H1 (cell line): Measurements from ENCODE around the gene NFATC1. TPM values are rescaled to one million over a fixed set of nuclear protein-coding genes. Genes with fewer than 3 reads are reported as not detected.

Experiments used
- CTCF ChIA-PET: fragments of 300-600 bp; sonication (Branson Sonifier 250); formaldehyde crosslinking; loops from one replicate; lab custom pipeline; 2021; ENCODE audit not compliant: partially characterized antibody; lab: Charles Lee
- POLR2A ChIA-PET: fragments of 300-600 bp; sonication (Branson Sonifier 250); formaldehyde crosslinking; loops from one replicate; lab custom pipeline; 2021; ENCODE audit warnings: inconsistent platforms; ENCODE audit not compliant: partially characterized antibody; lab: Charles Lee
- DNase-seq, 2 experiments: peaks; one replicate each; pipeline versions ENCODE4 v3.0.0 to v3.0.0-alpha.2; 2010 to 2022; ENCODE audit warnings: low spot score in 2 of 2, low read depth in 1 of 2, mixed read lengths in 1 of 2
- FAIRE-seq: peaks from 2 replicates; lab custom pipeline; 2011; peaks lifted over from hg19 to GRCh38; lab: Jason Lieb, UNC
- H2AFZ ChIP-seq: 2 replicates; pipeline ENCODE4 v1.8.1; 2012; ENCODE audit warnings: low read length, inconsistent platforms
- H2AK5ac ChIP-seq: 2 replicates; pipeline ENCODE4 v1.6.1; 2013; ENCODE audit warnings: low read depth, low read length
- H2BK120ac ChIP-seq: replicated peaks from 2 replicates; pipeline ENCODE3; 2013; ENCODE audit warnings: low read depth, low read length, inconsistent platforms
- H2BK12ac ChIP-seq: 2 replicates; pipeline ENCODE4 v1.6.1; 2013; ENCODE audit warnings: low read depth, low read length
- H2BK15ac ChIP-seq: 2 replicates; pipeline ENCODE4 v1.6.1; 2013; ENCODE audit warnings: low read length
- H2BK20ac ChIP-seq: 2 replicates; pipeline ENCODE4 v1.6.1; 2013; ENCODE audit warnings: low read length
- H2BK5ac ChIP-seq: 2 replicates; pipeline ENCODE4 v1.6.1; 2013; ENCODE audit warnings: low read depth, low read length
- H3K14ac ChIP-seq: 2 replicates; pipeline ENCODE4 v1.6.1; 2013; ENCODE audit warnings: inconsistent platforms; ENCODE audit not compliant: insufficient read length
- H3K18ac ChIP-seq: 2 replicates; pipeline ENCODE4 v1.6.1; 2013; ENCODE audit warnings: low read length; ENCODE audit errors: extremely low read depth
- H3K23ac ChIP-seq: 2 replicates; pipeline ENCODE4 v1.6.1; 2013; ENCODE audit warnings: inconsistent platforms; ENCODE audit not compliant: insufficient read length
- H3K23me2 ChIP-seq: 2 replicates; pipeline ENCODE4 v1.6.1; 2013; ENCODE audit warnings: low read depth, low read length
- H3K27ac ChIP-seq: 2 replicates; pipeline ENCODE4 v1.6.1; 2011; ENCODE audit warnings: low read depth, low read length, inconsistent platforms
- H3K27me3 ChIP-seq, 4 experiments: replicated peaks in 1 of 4; 1 replicate in 1 of 4; 2 replicates in 3 of 4; pipeline versions ENCODE4 v1.6.1 to v1.8.1; 2011 to 2013; ENCODE audit warnings: low read length in 3 of 4, mild to moderate bottlenecking in 3 of 4, inconsistent platforms in 2 of 4, mixed read lengths in 2 of 4, moderate library complexity in 1 of 4; ENCODE audit not compliant: control insufficient read depth in 3 of 4, insufficient read depth in 3 of 4; ENCODE audit errors: extremely low read depth in 1 of 4
- H3K36me3 ChIP-seq, 4 experiments: 2 replicates each; pipeline versions ENCODE4 v1.6.1 to v1.8.1; 2011 to 2013; ENCODE audit warnings: mild to moderate bottlenecking in 4 of 4, low read length in 3 of 4, moderate library complexity in 2 of 4, control low read depth in 1 of 4, inconsistent platforms in 1 of 4; ENCODE audit not compliant: insufficient read depth in 4 of 4, control insufficient read depth in 2 of 4
- H3K4ac ChIP-seq: replicated peaks from 2 replicates; pipeline ENCODE3; 2013; ENCODE audit warnings: low read length, low read depth, mixed read lengths, inconsistent platforms; ENCODE audit not compliant: insufficient read length
- H3K4me1 ChIP-seq, 4 experiments: replicated peaks in 1 of 4; 1 replicate in 1 of 4; 2 replicates in 3 of 4; pipeline versions ENCODE4 v1.6.1 to v1.8.1; 2011 to 2013; ENCODE audit warnings: low read length in 3 of 4, inconsistent platforms in 2 of 4, mixed read lengths in 1 of 4; ENCODE audit not compliant: insufficient read depth in 4 of 4, control insufficient read depth in 3 of 4
- H3K4me2 ChIP-seq, 2 experiments: 2 replicates each; pipeline versions ENCODE4 v1.6.1 to v1.8.1; 2011 to 2013; ENCODE audit warnings: low read depth in 2 of 2, low read length in 2 of 2, control low read depth in 1 of 2, inconsistent platforms in 1 of 2, mild to moderate bottlenecking in 1 of 2; ENCODE audit not compliant: insufficient read depth in 1 of 2
- H3K4me3 ChIP-seq, 4 experiments: fragments of 200-600, 300-600 bp in 1 of 4; sonication (generic), shearing (Covaris generic), sonication (Bioruptor Twin) in 1 of 4; 2 replicates each; pipeline versions ENCODE4 v1.5.1 to v1.8.1; 2011 to 2016; ENCODE audit warnings: low read length in 4 of 4, low read depth in 3 of 4, control low read depth in 2 of 4, inconsistent platforms in 2 of 4, mild to moderate bottlenecking in 2 of 4, mixed read lengths in 1 of 4, moderate library complexity in 1 of 4; ENCODE audit not compliant: insufficient read depth in 2 of 4; ENCODE audit errors: extremely low read depth in 1 of 4
- H3K56ac ChIP-seq: replicated peaks from 2 replicates; pipeline ENCODE3; 2013; ENCODE audit warnings: low read depth, mild to moderate bottlenecking, mixed read lengths, low read length, inconsistent platforms; ENCODE audit not compliant: insufficient read length
- H3K79me1 ChIP-seq: 2 replicates; pipeline ENCODE4 v1.6.1; 2013; ENCODE audit warnings: low read depth, low read length, control low read depth
- H3K79me2 ChIP-seq, 2 experiments: 2 replicates each; pipeline versions ENCODE4 v1.6.1 to v1.8.1; 2012 to 2013; ENCODE audit warnings: low read length in 2 of 2, mild to moderate bottlenecking in 2 of 2, inconsistent platforms in 1 of 2; ENCODE audit not compliant: insufficient read depth in 2 of 2, control insufficient read depth in 1 of 2
- H3K9ac ChIP-seq, 4 experiments: replicated peaks in 1 of 4; 1 replicate in 1 of 4; 2 replicates in 3 of 4; pipeline versions ENCODE4 v1.6.1 to v1.8.1; 2011 to 2013; ENCODE audit warnings: low read depth in 3 of 4, low read length in 3 of 4, control low read depth in 2 of 4, mild to moderate bottlenecking in 2 of 4, moderate library complexity in 2 of 4, inconsistent platforms in 1 of 4; ENCODE audit errors: extremely low read depth in 1 of 4
- H3K9me3 ChIP-seq, 2 experiments: 2 replicates each; pipeline versions ENCODE4 v1.6.1 to v1.8.1; 2012 to 2013; ENCODE audit warnings: mild to moderate bottlenecking in 2 of 2, moderate library complexity in 2 of 2, control low read depth in 1 of 2, inconsistent platforms in 1 of 2, low read depth in 1 of 2, low read length in 1 of 2, mixed read lengths in 1 of 2; ENCODE audit not compliant: insufficient read depth in 2 of 2
- H4K20me1 ChIP-seq, 2 experiments: replicated peaks in 1 of 2; 2 replicates each; pipeline versions ENCODE3 to v1.8.1; 2011 to 2013; ENCODE audit warnings: inconsistent platforms in 2 of 2, low read length in 2 of 2, mild to moderate bottlenecking in 1 of 2; ENCODE audit not compliant: insufficient read depth in 2 of 2, control insufficient read depth in 1 of 2
- H4K5ac ChIP-seq: 2 replicates; pipeline ENCODE4 v1.6.1; 2013; ENCODE audit warnings: low read length, low read depth, mixed read lengths, inconsistent platforms; ENCODE audit not compliant: insufficient read length
- H4K8ac ChIP-seq: 2 replicates; pipeline ENCODE4 v1.8.0; 2013; ENCODE audit warnings: mild to moderate bottlenecking, moderate library complexity, low read length, inconsistent platforms; ENCODE audit not compliant: insufficient read depth; ENCODE audit errors: extremely low read depth
- H4K91ac ChIP-seq: replicated peaks from 2 replicates; pipeline ENCODE3; 2013; ENCODE audit warnings: low read length, mixed read lengths, inconsistent platforms; ENCODE audit not compliant: insufficient read length
- ASH2L ChIP-seq: fragments of 200-600, 300-600 bp; sonication (generic); IDR thresholded peaks from one replicate; pipeline ENCODE4 v1.7.1; 2017; ENCODE audit warnings: low read length
- BCL11A ChIP-seq, 2 experiments: IDR thresholded peaks; one replicate each; pipeline ENCODE4 v1.6.1; 2011; ENCODE audit warnings: low read depth in 2 of 2, low read length in 2 of 2, mild to moderate bottlenecking in 2 of 2
- EGR1 ChIP-seq: IDR thresholded peaks from 2 replicates; pipeline ENCODE4 v1.6.1; 2011; ENCODE audit warnings: low read depth, low read length, borderline replicate concordance
- KDM1A ChIP-seq: fragments of 200-600, 300-600 bp; sonication (generic); IDR thresholded peaks from 2 replicates; pipeline ENCODE4 v1.7.1; 2016; ENCODE audit warnings: mild to moderate bottlenecking, low read length, borderline replicate concordance
- MAFK ChIP-seq: IDR thresholded peaks from 2 replicates; pipeline ENCODE4 v1.6.1; 2012; ENCODE audit warnings: low read depth, mild to moderate bottlenecking, improper control_type of control experiment, low read length
- TBP ChIP-seq: IDR thresholded peaks from 2 replicates; pipeline ENCODE4 v1.6.1; 2011; ENCODE audit warnings: low read depth, low read length, improper control_type of control experiment
- TCF12 ChIP-seq: IDR thresholded peaks from 2 replicates; pipeline ENCODE4 v1.6.1; 2011; ENCODE audit warnings: low read depth, mild to moderate bottlenecking, low read length
- TEAD4 ChIP-seq: IDR thresholded peaks from 2 replicates; pipeline ENCODE4 v1.6.1; 2012; ENCODE audit warnings: low read depth, low read length, inconsistent platforms, mixed read lengths
- YY1 ChIP-seq: IDR thresholded peaks from 2 replicates; pipeline ENCODE4 v1.6.1; 2011; ENCODE audit warnings: low read depth, mild to moderate bottlenecking, low read length
- ZNF274 ChIP-seq: IDR thresholded peaks from 2 replicates; pipeline ENCODE4 v1.7.0; 2012; ENCODE audit warnings: low read length, borderline replicate concordance; ENCODE audit errors: extremely low read depth
- WGBS, 2 experiments: shearing (Covaris generic) in 1 of 2; methylation state at CpG; one replicate each; pipeline versions ENCODE4 v1.1.6 to v1.1.7; 2013 to 2015; ENCODE audit warnings: low lambda C conversion rate in 2 of 2, mixed read lengths in 2 of 2, inconsistent platforms in 1 of 2, low coverage in 1 of 2, missing lambda C conversion rate in 1 of 2; ENCODE audit not compliant: insufficient replicate concordance in 2 of 2, insufficient coverage in 1 of 2, insufficient read length in 1 of 2; ENCODE audit errors: extremely low coverage in 1 of 2, missing lambda C conversion rate in 1 of 2; 5-methylcytosine and 5-hydroxymethylcytosine counted together
- polyA plus RNA-seq, 7 experiments: library from polyadenylated mRNA; depleted of rRNA in 3 of 7; stranded (reverse) in 5 of 7; unstranded in 2 of 7; fragments of >200 nt in 5 of 7; fragments of 200-250 nt in 2 of 7; gene quantifications; 1 replicate in 5 of 7; 2 replicates in 1 of 7; 4 replicates in 1 of 7; pipeline versions ENCODE4 v1.2.1 to v1.2.3, GENCODE V29; 2011 to 2013; ENCODE audit warnings: missing spikeins in 2 of 7, mixed read lengths in 2 of 7
- total RNA-seq: library from RNA; stranded (reverse); fragmentation: NEBNext Ultra II Directional; extraction: Animal tissue kit (Norgen Biotek cat#: 25700); gene quantifications from 2 replicates; pipeline ENCODE4 v1.2.1, GENCODE V29; 2021
- TF ChIP-seq, protein P1 (sequence below): IDR thresholded peaks from 2 replicates; pipeline ENCODE4 v1.6.1; 2012; ENCODE audit warnings: low read length, inconsistent platforms

NFATC1 gene
- total and polyA plus RNA-seq, 2 of the 8 experiments (the other 6 are each of a cell fraction or from before 2014, with no cell fraction given) = 2.0 to 6.6 TPM

GRCh38 chr18:79490626-79491041, 94.9 kb downstream of the NFATC1 start:
- no peak overlapping the region for H2AK5ac ChIP-seq
- no peak for DNase-seq
- no peaks in the 10 kb centered on the region for H3K36me3 ChIP-seq
- H3K23me2 ChIP-seq = no peaks in the 10 kb centered on the region
- H3K14ac ChIP-seq = no peak overlapping the region
- no peak overlapping the region for H2BK15ac ChIP-seq
- no peaks in the 10 kb centered on the region for H3K27me3 ChIP-seq
- CTCF ChIA-PET = no interaction called here
- FAIRE-seq = no peak
- H3K4ac ChIP-seq = no peak overlapping the region
- no peak overlapping the region for H4K91ac ChIP-seq
- no peaks in the 10 kb centered on the region for H3K4me1 ChIP-seq
- no peaks in the 10 kb centered on the region for H3K79me2 ChIP-seq
- no peak overlapping the region for H2BK5ac ChIP-seq
- no peak overlapping the region for H2BK20ac ChIP-seq
- H3K4me3 ChIP-seq = no peak overlapping the region
- H2BK120ac ChIP-seq = no peak overlapping the region
- H4K8ac ChIP-seq = peak overlapping the region; percentile 51; the same call in 1 of the 2 replicates
- no peak overlapping the region for H3K4me2 ChIP-seq
- no peaks in the 10 kb centered on the region for H3K79me1 ChIP-seq
- no peak overlapping the region for H2AFZ ChIP-seq
- H3K23ac ChIP-seq = no peak overlapping the region
- H3K18ac ChIP-seq = no peak overlapping the region
- H3K9me3 ChIP-seq = no peaks in the 10 kb centered on the region
- peaks cover 0 to 1% of the 10 kb centered on the region in 2 experiments for H4K20me1 ChIP-seq
- H2BK12ac ChIP-seq = no peak overlapping the region
- TF ChIP-seq TEAD4 = no peak
- no peak for TF ChIP-seq EGR1
- TF ChIP-seq MAFK = no peak
- no peak for TF ChIP-seq TBP
- TF ChIP-seq KDM1A = no peak
- TF ChIP-seq BCL11A (IDR thresholded peaks at IDR 0.05; ENCODE audit: low read depth in 2 of 2, low read length in 2 of 2) = no peak
- TF ChIP-seq ZNF274 = no peak
- TF ChIP-seq YY1 = no peak
- TF ChIP-seq, protein P1, sequence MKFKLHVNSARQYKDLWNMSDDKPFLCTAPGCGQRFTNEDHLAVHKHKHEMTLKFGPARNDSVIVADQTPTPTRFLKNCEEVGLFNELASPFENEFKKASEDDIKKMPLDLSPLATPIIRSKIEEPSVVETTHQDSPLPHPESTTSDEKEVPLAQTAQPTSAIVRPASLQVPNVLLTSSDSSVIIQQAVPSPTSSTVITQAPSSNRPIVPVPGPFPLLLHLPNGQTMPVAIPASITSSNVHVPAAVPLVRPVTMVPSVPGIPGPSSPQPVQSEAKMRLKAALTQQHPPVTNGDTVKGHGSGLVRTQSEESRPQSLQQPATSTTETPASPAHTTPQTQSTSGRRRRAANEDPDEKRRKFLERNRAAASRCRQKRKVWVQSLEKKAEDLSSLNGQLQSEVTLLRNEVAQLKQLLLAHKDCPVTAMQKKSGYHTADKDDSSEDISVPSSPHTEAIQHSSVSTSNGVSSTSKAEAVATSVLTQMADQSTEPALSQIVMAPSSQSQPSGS = no peak
- no peak for TF ChIP-seq ASH2L
- no peak for TF ChIP-seq TCF12
- 83% methylated on average over 22 of the region's 22 CpGs; no CpG with 5 or more reads in 1 of the 2 experiments for WGBS, 2 experiments
- H3K56ac ChIP-seq = no peak overlapping the region
- no peak overlapping the region for H3K27ac ChIP-seq
- POLR2A ChIA-PET = no interaction called here
- H4K5ac ChIP-seq = no peak overlapping the region
- H3K9ac ChIP-seq = no peak overlapping the region
